ENCODE results near the gene GABRR3.

- TF ChIP-seq CTCF (IDR thresholded peaks at IDR 0.05) (no peak), ZFX (IDR thresholded peaks at IDR 0.05; ENCODE audit: borderline replicate concordance) (no peak)
Measured at GRCh38 chr3:98012979-98013378, 22.1 kb downstream of the GABRR3 start.
